DOHH2 (cell line): ENCODE results near the gene PPP2R3A.

Experiments used
- EZH2phosphoT487 ChIP-seq: fragments of 200-600 bp; sonication (generic); IDR thresholded peaks from 2 replicates; pipeline ENCODE4 v1.6.1; 2017; ENCODE audit warnings: borderline replicate concordance, mild to moderate bottlenecking, antibody characterized with exemption, low read length, moderate library complexity, mixed read lengths
- TF ChIP-seq, protein P1 (sequence below): fragments of 200-600 bp; sonication (generic); IDR thresholded peaks from one replicate; pipeline ENCODE4 v1.5.1; 2014; ENCODE audit warnings: antibody characterized with exemption, mild to moderate bottlenecking, low read depth, low read length; ENCODE audit not compliant: poor library complexity, severe bottlenecking

- TF ChIP-seq, protein P1, sequence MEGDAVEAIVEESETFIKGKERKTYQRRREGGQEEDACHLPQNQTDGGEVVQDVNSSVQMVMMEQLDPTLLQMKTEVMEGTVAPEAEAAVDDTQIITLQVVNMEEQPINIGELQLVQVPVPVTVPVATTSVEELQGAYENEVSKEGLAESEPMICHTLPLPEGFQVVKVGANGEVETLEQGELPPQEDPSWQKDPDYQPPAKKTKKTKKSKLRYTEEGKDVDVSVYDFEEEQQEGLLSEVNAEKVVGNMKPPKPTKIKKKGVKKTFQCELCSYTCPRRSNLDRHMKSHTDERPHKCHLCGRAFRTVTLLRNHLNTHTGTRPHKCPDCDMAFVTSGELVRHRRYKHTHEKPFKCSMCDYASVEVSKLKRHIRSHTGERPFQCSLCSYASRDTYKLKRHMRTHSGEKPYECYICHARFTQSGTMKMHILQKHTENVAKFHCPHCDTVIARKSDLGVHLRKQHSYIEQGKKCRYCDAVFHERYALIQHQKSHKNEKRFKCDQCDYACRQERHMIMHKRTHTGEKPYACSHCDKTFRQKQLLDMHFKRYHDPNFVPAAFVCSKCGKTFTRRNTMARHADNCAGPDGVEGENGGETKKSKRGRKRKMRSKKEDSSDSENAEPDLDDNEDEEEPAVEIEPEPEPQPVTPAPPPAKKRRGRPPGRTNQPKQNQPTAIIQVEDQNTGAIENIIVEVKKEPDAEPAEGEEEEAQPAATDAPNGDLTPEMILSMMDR: no peak
- TF ChIP-seq EZH2phosphoT487: no peak
Measured at GRCh38 chr3:135997554-135998320, 32.2 kb downstream of the PPP2R3A start.
